Melanocyte of skin (primary cell): ENCODE data around the gene BRD4. TPM values are rescaled to one million over a fixed set of nuclear protein-coding genes. Genes with fewer than 3 reads are reported as not detected.

Experiments used
- small RNA-seq, 2 donors: library from RNA; depleted of rRNA; stranded (forward); fragments of <200 nt; gene quantifications; one replicate each; pipeline ENCODE3, GENCODE V24; 2012
- total RNA-seq, 2 donors: library from RNA; depleted of rRNA; stranded (reverse); fragments of >200 nt; gene quantifications; 2 replicates each; pipeline ENCODE4 v1.2.3, GENCODE V29; 2012

BRD4 gene
- total RNA-seq: 10 to 100 TPM; 17.9 to 24.0 TPM

DNA sequence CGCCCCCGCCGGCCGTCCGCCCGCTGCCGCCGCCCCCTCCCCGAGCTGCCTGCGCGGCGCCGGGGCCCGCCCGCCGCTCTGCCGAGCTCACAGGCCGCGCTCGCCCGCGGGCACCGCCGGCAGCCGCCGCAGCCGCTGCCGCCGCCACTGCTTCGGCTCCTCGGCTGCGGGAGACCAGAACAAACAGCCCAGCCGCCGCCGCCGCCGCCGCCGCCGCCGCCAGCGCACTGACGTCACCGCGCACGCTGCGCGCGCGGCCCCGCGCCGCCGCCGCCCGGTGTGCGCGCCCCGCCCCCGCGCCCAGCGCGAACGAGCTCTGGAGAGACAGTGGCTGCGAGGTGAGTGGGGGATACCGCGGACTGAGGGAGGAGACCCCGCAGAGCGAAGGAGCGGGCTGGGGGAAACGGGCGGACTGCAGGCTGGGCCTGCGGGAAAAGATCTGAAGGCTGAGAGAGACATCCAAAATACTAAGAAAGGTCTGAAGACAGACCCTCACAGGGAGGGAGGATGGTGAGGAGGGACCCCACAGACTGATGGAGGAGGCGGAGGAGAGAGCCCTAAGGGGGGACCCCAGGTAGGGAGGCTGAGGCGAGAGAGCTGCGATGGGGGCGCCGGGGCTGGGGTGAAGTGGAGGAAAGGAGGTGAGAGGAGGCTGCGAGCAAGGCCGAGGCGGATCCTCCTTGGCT, at the start of gene BRD4:
BRD4 (minus strand) TSS at position 229 of the 686 bp plus-strand sequence. CDS start 59,440 bp downstream, outside the sequence.

DNA sequence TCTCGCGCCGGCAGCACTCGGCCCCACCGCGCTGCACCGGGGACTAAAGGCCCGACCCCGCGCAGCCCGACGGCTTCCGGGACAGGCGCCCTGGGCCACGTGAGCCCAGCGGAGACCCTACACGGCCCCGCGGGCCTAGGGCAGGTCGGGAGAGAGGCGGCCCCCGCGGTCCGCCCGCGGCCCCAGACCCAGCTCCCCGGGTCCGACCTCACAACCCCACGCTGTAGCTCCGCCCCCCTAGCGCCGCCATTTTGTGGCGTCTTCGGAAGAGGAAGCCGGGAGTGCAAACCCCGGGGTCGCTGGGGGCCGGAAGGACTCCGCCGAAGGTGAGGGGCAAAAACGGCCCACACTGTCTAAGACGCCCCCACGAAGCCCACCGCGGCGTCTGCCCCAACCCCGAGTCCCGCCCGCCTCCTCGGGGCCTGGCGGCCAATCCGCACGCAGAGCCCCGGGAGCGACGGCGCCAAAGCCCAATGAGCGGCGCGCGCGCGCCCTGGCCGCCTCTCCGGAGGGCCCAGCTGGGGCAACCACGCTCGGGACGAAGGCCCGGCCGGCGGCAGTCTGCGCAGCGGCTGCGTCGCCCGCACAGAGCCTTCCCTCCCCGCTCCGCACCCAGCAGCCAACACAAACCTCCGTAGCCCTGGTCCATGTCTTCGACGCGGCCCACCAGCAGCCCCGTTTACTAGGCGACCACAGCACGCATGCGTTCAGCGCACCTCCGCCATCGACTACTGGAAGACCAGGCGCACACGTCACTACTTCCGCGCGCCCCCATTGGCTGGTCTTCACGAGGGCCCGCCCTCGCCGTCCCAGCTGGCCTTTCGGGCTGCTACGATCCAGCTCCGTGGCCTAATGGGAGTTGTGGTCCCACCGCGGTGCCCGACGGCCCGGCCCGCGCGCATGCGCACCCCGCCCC, 47.0 kb upstream of the BRD4 start, which contains the start of gene AKAP8:
AKAP8 (minus strand) TSS at position 705 of the 916 bp plus-strand sequence; CDS start at position 649, 56 bp downstream.

DNA sequence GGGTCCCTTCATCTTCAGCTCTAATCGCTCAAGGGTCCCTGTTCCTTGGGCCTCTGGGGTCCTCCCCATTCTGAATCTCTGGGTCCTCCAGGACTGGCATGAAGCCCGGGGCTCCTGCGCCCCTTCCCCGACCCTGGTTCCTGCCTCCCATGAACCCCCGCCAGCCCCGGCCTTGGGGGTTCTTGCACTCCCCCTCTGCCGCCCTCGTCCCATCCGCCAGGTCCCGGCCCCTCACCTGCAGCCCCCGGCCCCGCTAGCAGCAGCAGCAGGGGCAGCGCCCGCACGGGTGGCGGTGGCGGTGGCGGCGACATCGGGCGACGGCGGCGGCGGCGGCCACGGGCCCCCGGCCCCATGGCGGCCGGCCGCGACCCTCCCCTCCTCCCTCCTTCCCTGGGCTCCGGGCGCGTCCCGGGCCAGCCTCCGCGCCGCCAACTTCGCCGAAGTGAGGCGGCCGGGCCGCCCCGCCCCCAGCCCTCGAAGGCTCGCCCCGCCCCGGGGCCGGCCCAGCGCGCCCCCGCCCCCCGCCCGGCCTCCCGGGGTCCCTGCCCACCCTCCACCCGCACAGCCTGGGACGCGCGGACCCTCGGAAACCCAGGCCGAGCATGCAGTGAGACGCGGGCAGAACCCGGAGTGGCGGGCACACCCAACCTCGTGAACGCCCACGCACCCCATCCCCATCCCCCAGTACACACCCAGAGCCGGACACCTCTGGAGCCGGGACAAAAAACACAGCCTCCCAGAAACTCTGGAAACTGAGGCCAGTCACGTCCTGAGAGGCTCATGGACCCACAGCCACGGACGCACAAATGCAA, 131.6 kb downstream of the BRD4 start, which contains the start of gene NOTCH3:
NOTCH3 (minus strand) TSS at position 443 of the 812 bp plus-strand sequence; CDS start at position 353, 90 bp downstream.

Small RNAs within 50 kb of the gene (small RNA-seq; reads per million reads assigned to genes)
- 0 reads per million in 2 donors for gene AC005776.1

Other genes with a start within 250 kb of the BRD4 start
- 10 to 100 TPM; 39.6 to 45.8 TPM for gene SYDE1, start 225.1 kb downstream of the BRD4 start, total RNA-seq
- 1 to 10 TPM; 1.3 to 1.7 TPM for gene NOTCH3, start 131.5 kb downstream of the BRD4 start, total RNA-seq
- gene EPHX3, start 100.1 kb downstream of the BRD4 start, total RNA-seq: under 1 TPM in 1 of 2 donors, not detected in 1; under 0.01 TPM
- 10 to 100 TPM; 18.6 to 23.3 TPM for gene AKAP8, start 47.2 kb upstream of the BRD4 start, total RNA-seq
- 10 to 100 TPM; 60.9 to 71.6 TPM for gene AKAP8L, start 86.4 kb upstream of the BRD4 start, total RNA-seq
- gene WIZ, start 117.4 kb upstream of the BRD4 start, total RNA-seq: 1 to 10 TPM; 7.6 to 9.0 TPM
- gene RASAL3, start 132.0 kb upstream of the BRD4 start, total RNA-seq: not detected
- gene PGLYRP2, start 147.0 kb upstream of the BRD4 start, total RNA-seq: not detected
- gene CYP4F22, start 176.0 kb upstream of the BRD4 start, total RNA-seq: not detected